Endodermal cell (in vitro differentiated cells): Measurements from ENCODE around the gene AGO3. TPM values are rescaled to one million over a fixed set of nuclear protein-coding genes. Genes with fewer than 3 reads are reported as not detected.

Source experiments
- DNase-seq: peaks from one replicate; pipeline ENCODE4 v3.0.0-alpha.2; 2017
- H3K27ac ChIP-seq: 2 replicates; pipeline ENCODE4 v1.5.1; 2013; ENCODE audit warnings: mild to moderate bottlenecking, low read depth, low read length, moderate library complexity
- H3K27me3 ChIP-seq: 2 replicates; pipeline ENCODE4 v1.6.1; 2013; ENCODE audit warnings: mild to moderate bottlenecking, low read length, moderate library complexity; ENCODE audit not compliant: insufficient read depth, control insufficient read depth, poor library complexity, severe bottlenecking
- H3K36me3 ChIP-seq: 2 replicates; pipeline ENCODE4 v1.7.0; 2013; ENCODE audit warnings: mild to moderate bottlenecking, low read length, moderate library complexity; ENCODE audit not compliant: control insufficient read depth, insufficient read depth
- H3K4me1 ChIP-seq: one replicate; pipeline ENCODE4 v1.7.0; 2013; ENCODE audit warnings: low read length; ENCODE audit not compliant: control insufficient read depth, insufficient read depth
- H3K4me3 ChIP-seq: 2 replicates; pipeline ENCODE4 v1.5.1; 2013; ENCODE audit warnings: mild to moderate bottlenecking, low read length, moderate library complexity
- H3K9ac ChIP-seq: 2 replicates; pipeline ENCODE4 v1.6.1; 2013; ENCODE audit warnings: mild to moderate bottlenecking, low read length, moderate library complexity; ENCODE audit not compliant: poor library complexity, severe bottlenecking; ENCODE audit errors: extremely low read depth
- H3K9me3 ChIP-seq: 2 replicates; pipeline ENCODE4 v1.6.1; 2013; ENCODE audit warnings: mild to moderate bottlenecking, low read length, moderate library complexity; ENCODE audit not compliant: control insufficient read depth
- H3K27ac Mint-ChIP-seq: 2 replicates; pipeline ENCODE4 v1.8.0; 2020; ENCODE audit warnings: mixed read lengths
- H3K27me3 Mint-ChIP-seq: 2 replicates; pipeline ENCODE4 v1.8.0; 2021; ENCODE audit warnings: mild to moderate bottlenecking, mixed read lengths; ENCODE audit not compliant: insufficient read depth
- H3K36me3 Mint-ChIP-seq: 2 replicates; pipeline ENCODE4 v1.8.0; 2020; ENCODE audit warnings: low read depth, mixed read lengths
- H3K4me1 Mint-ChIP-seq: 2 replicates; pipeline ENCODE4 v1.8.0; 2020; ENCODE audit warnings: mixed read lengths
- H3K4me3 Mint-ChIP-seq: 2 replicates; pipeline ENCODE4 v1.8.0; 2020; ENCODE audit warnings: mild to moderate bottlenecking, moderate library complexity, mixed read lengths
- H3K9me3 Mint-ChIP-seq: 2 replicates; pipeline ENCODE4 v1.8.0; 2020; ENCODE audit warnings: mild to moderate bottlenecking, mixed read lengths
- CTCF ChIP-seq: fragments of 200-600 bp; sonication (generic); conservative IDR thresholded peaks from 2 replicates; pipeline ENCODE4 v1.5.0; 2021; ENCODE audit warnings: antibody characterized with exemption, mild to moderate bottlenecking
- WGBS, 2 experiments: methylation state at CpG; one replicate each; pipeline versions ENCODE4 v1.1.5 to v1.1.7; 2013; ENCODE audit warnings: missing lambda C conversion rate in 2 of 2, mixed read lengths in 1 of 2; ENCODE audit not compliant: insufficient coverage in 1 of 2, insufficient read length in 1 of 2; 5-methylcytosine and 5-hydroxymethylcytosine counted together
- total RNA-seq, 2 donors: library from RNA; stranded (reverse); fragmentation: NEBNext Ultra II Directional in 1 of 2; extraction: Animal tissue kit (Norgen Biotek cat#: 25700) in 1 of 2; gene quantifications; 2 replicates in 1 of 2; 3 replicates in 1 of 2; pipeline ENCODE4 v1.2.1, GENCODE V29; 2021

AGO3 gene
- total RNA-seq, 2 donors from 2014 or later: 32.8 to 39.8 TPM

GRCh38 chr1:36088265-36088576 is 157.3 kb downstream of the AGO3 start:
- Mint-ChIP-seq H3K27ac (no peak overlapping the region), H3K27me3 (peaks cover 8% of the 10 kb centered on the region), H3K4me1 (peaks cover 11% of the 10 kb centered on the region), H3K9me3 (no peaks in the 10 kb centered on the region), H3K36me3 (peaks cover 16% of the 10 kb centered on the region), H3K4me3 (peak overlapping the region; percentile 72)
- Histone ChIP-seq H3K4me3 (peak overlapping the region; percentile 90), H3K36me3 (peaks cover 29% of the 10 kb centered on the region), H3K27ac (no peak overlapping the region), H3K9ac (no peak overlapping the region), H3K27me3 (no peaks in the 10 kb centered on the region), H3K9me3 (no peaks in the 10 kb centered on the region), H3K4me1 (no peaks in the 10 kb centered on the region)
- 50 to 57% methylated on average over 2 to 8 of the region's 8 CpGs for WGBS, 2 experiments
- no peak for TF ChIP-seq CTCF
- DNase-seq: no peak

- Histone ChIP-seq H3K36me3 (peaks cover 35% of the 10 kb centered on the region), H3K9ac (peak within 1 kb of the TSS; percentile 76), H3K27ac (peak within 1 kb of the TSS; percentile 67), H3K27me3 (no peaks in the 10 kb centered on the region), H3K4me1 (no peaks in the 10 kb centered on the region), H3K9me3 (no peaks in the 10 kb centered on the region), H3K4me3 (peak within 1 kb of the TSS; percentile 90)
- Mint-ChIP-seq H3K27me3 (peaks cover 6% of the 10 kb centered on the region), H3K9me3 (no peaks in the 10 kb centered on the region), H3K4me1 (peaks cover 11% of the 10 kb centered on the region), H3K4me3 (peak within 1 kb of the TSS; percentile 72), H3K27ac (peak within 1 kb of the TSS; percentile 92), H3K36me3 (peaks cover 21% of the 10 kb centered on the region)
- peak; percentile 99 for TF ChIP-seq CTCF
- 2% methylated on average over 55 to 84 of the region's 84 CpGs for WGBS, 2 experiments
- peak; percentile 96 for DNase-seq
These were observed 157.9 kb downstream of the AGO3 start, which contains the start of gene ADPRS for GRCh38 chr1:36088577-36089392. Gene ADPRS, plus strand, starts transcription at chr1:36088892. Its CDS starts 13 bp downstream, at chr1:36088905.

- WGBS, 2 experiments: 11 to 13% methylated on average over 31 to 32 of the region's 32 CpGs
- Histone ChIP-seq H3K4me3 (peak overlapping the region; percentile 90), H3K4me1 (no peaks in the 10 kb centered on the region), H3K9ac (peak overlapping the region; percentile 76), H3K27ac (peak overlapping the region; percentile 67), H3K9me3 (no peaks in the 10 kb centered on the region), H3K27me3 (no peaks in the 10 kb centered on the region), H3K36me3 (peaks cover 42% of the 10 kb centered on the region)
- H3K27me3 Mint-ChIP-seq: peaks cover 6% of the 10 kb centered on the region
- H3K27ac Mint-ChIP-seq: peak overlapping the region; percentile 92
- peaks cover 23% of the 10 kb centered on the region for H3K36me3 Mint-ChIP-seq
- H3K4me1 Mint-ChIP-seq: peaks cover 11% of the 10 kb centered on the region
- H3K4me3 Mint-ChIP-seq: peak overlapping the region; percentile 72
- no peak for TF ChIP-seq CTCF
- peak; percentile 73 for DNase-seq
- no peaks in the 10 kb centered on the region for H3K9me3 Mint-ChIP-seq
These were observed 158.7 kb downstream of the AGO3 start for GRCh38 chr1:36089393-36090121.
